Spleen (tissue), 11 donors: ENCODE results near the gene MGME1. TPM values are rescaled to one million over a fixed set of nuclear protein-coding genes. Genes with fewer than 3 reads are reported as not detected.
"Not testable (repeated sequence)": the region's sequence is repeated elsewhere in the genome, so short reads cannot be mapped to it uniquely, and the experiment has no call there.

Experiments used
- DNase-seq: peaks from one replicate; pipeline ENCODE4 v3.0.0-alpha.2; 2020
- H3K27ac ChIP-seq, 8 donors: fragments of 200-600 bp; sonication (generic) in 7 of 8; 1 replicate in 4 of 8; 2 replicates in 4 of 8; pipeline versions ENCODE4 v1.5.0 to v1.8.0; 2016 to 2021; ENCODE audit warnings: inconsistent platforms in 4 of 8, mild to moderate bottlenecking in 4 of 8, moderate library complexity in 1 of 8
- H3K27me3 ChIP-seq, 7 donors: fragments of 200-600 bp; sonication (generic) in 6 of 7; replicated peaks in 1 of 7; 1 replicate in 4 of 7; 2 replicates in 3 of 7; pipeline versions ENCODE4 v1.5.0 to v1.8.0; 2016 to 2021; ENCODE audit warnings: inconsistent platforms in 3 of 7, mild to moderate bottlenecking in 1 of 7
- H3K36me3 ChIP-seq, 6 donors: fragments of 200-600 bp; sonication (generic) in 5 of 6; 1 replicate in 4 of 6; 2 replicates in 2 of 6; pipeline versions ENCODE4 v1.5.0 to v1.8.0; 2016 to 2021; ENCODE audit warnings: inconsistent platforms in 2 of 6
- H3K4me1 ChIP-seq, 6 donors: fragments of 200-600 bp; sonication (generic) in 5 of 6; 1 replicate in 3 of 6; 2 replicates in 3 of 6; pipeline versions ENCODE4 v1.5.0 to v1.8.0; 2016 to 2021; ENCODE audit warnings: inconsistent platforms in 3 of 6
- H3K4me3 ChIP-seq, 8 donors: fragments of 200-600 bp; sonication (generic) in 7 of 8; 1 replicate in 4 of 8; 2 replicates in 4 of 8; pipeline versions ENCODE4 v1.5.0 to v1.8.0; 2016 to 2021; ENCODE audit warnings: inconsistent platforms in 4 of 8, mild to moderate bottlenecking in 4 of 8, moderate library complexity in 2 of 8
- H3K9me3 ChIP-seq, 8 donors: fragments of 200-600 bp; sonication (generic) in 7 of 8; 1 replicate in 4 of 8; 2 replicates in 4 of 8; pipeline versions ENCODE4 v1.5.0 to v1.8.0; 2016 to 2021; ENCODE audit warnings: inconsistent platforms in 4 of 8
- POLR2A ChIP-seq, 3 donors: fragments of 450-650 bp; IDR thresholded peaks; one replicate each; pipeline ENCODE4 v1.5.1; 2017; ENCODE audit warnings: antibody characterized with exemption in 3 of 3, mild to moderate bottlenecking in 1 of 3
- POLR2AphosphoS5 ChIP-seq, 3 donors: sonication (generic); formaldehyde crosslinking; IDR thresholded peaks; one replicate each; pipeline ENCODE4 v1.5.1; 2017; ENCODE audit warnings: antibody characterized with exemption in 3 of 3
- WGBS, 5 donors: extraction: QIAGEN DNeasy Blood & Tissue Kit in 3 of 5; methylation state at CpG; one replicate each; pipeline versions ENCODE4 v1.1.5 to v1.1.7; 2013 to 2018; 5-methylcytosine and 5-hydroxymethylcytosine counted together
- intact Hi-C: fragments of 100-400 bp; cut with DNase I; formaldehyde crosslinking; loops from one replicate; pipeline ENCODE4 v1.15.0; 2023; ENCODE audit warnings: low total_unique reads
- polyA plus RNA-seq, 3 donors: library from polyadenylated mRNA; stranded (reverse); fragments of 200-250 nt; gene quantifications; one replicate each; pipeline ENCODE4 v1.2.1, GENCODE V29; 2013
- total RNA-seq, 7 donors: library from RNA; depleted of rRNA in 3 of 7; stranded (reverse); fragments of >200 nt in 3 of 7; fragmentation: NEBNext Ultra II Directional in 4 of 7; extraction: Animal tissue kit (Norgen Biotek cat#: 25700) in 4 of 7; gene quantifications; one replicate each; pipeline versions ENCODE4 v1.1.0 to v1.2.1, GENCODE V29; 2016 to 2021
- TF ChIP-seq, protein P1 (sequence below), 11 experiments: fragments of 200-600 bp in 7 of 11; fragments of 450-650 bp in 4 of 11; sonication (generic) in 4 of 11; IDR thresholded peaks in 8 of 11; conservative IDR thresholded peaks in 3 of 11; 1 replicate in 7 of 11; 2 replicates in 4 of 11; pipeline versions ENCODE4 v1.4.0 to v1.8.0; 2016 to 2021; ENCODE audit warnings: antibody characterized with exemption in 11 of 11, inconsistent platforms in 4 of 11, mild to moderate bottlenecking in 1 of 11
- donor health status: healthy with polysubstance abuse.
- donor health status: DM: no; HTN: no; CAD: no; lungs with moderate emphysema.
- donor health status: DM: no; HTN: no; CAD: no.
- donor health status: Bipolar disorder and iron deficiency.
- donor health status: healthy.
- donor health status: DM: no; HTN: no; CAD: no.
- donor health status: DM: yes; HTN: yes; CAD: no.

The MGME1 gene
- total and polyA plus RNA-seq, 10 donors = 20.9 to 33.4 (median 27.6) TPM

DNA sequence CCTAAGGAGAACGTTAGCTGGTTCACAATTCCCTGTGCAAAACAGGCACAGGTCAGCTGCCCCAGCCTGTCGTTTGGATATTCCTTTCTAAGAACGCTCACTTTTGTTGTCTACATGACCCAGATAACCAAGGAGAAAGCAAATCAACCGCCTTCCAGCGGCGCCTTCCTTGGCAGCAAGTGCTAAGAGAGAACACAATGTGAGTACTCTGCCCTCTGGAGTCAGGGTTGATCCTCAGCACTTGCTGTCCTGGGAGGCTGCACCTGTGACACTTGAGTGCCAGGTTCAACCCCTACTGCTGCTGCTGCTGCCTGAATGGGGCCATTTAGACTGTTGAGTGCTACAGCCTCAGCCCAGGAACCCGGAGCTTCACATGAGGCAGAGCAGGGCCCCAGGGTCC, 52.1 kb downstream of the MGME1 start:
- TF ChIP-seq, protein P1, sequence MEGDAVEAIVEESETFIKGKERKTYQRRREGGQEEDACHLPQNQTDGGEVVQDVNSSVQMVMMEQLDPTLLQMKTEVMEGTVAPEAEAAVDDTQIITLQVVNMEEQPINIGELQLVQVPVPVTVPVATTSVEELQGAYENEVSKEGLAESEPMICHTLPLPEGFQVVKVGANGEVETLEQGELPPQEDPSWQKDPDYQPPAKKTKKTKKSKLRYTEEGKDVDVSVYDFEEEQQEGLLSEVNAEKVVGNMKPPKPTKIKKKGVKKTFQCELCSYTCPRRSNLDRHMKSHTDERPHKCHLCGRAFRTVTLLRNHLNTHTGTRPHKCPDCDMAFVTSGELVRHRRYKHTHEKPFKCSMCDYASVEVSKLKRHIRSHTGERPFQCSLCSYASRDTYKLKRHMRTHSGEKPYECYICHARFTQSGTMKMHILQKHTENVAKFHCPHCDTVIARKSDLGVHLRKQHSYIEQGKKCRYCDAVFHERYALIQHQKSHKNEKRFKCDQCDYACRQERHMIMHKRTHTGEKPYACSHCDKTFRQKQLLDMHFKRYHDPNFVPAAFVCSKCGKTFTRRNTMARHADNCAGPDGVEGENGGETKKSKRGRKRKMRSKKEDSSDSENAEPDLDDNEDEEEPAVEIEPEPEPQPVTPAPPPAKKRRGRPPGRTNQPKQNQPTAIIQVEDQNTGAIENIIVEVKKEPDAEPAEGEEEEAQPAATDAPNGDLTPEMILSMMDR (IDR thresholded peaks at IDR 0.05 in 8 of 11, conservative IDR thresholded peaks at IDR 0.05 in 3 of 11) = no peak
- TF ChIP-seq POLR2AphosphoS5 (IDR thresholded peaks at IDR 0.05) (no peak), POLR2A (IDR thresholded peaks at IDR 0.05) (no peak)

DNA sequence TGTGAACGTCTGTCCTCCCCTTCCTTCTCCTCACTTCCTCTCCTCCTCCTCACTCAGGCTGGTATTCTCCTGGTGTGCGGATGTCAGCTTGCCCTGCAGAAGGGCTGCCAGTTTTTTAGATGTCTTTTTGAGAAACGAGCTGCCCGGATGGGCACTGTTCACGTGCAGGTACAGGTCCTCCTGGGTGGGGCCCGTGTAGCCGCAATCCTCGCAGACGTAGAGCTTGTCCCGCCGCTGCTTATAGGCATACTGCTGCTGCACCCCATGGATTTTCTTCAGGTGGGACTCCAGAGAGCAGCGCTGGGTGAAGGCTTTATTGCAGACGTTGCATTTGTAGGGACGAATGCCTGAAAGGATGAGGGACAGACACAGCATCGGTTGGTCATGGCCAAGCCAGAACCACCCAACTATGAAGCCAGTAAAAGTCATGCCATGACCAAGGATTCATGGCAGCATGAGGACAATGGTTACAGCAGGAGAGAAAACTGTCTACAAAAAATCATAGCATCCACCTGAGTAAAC, 55.8 kb downstream of the MGME1 start:
- Histone ChIP-seq H3K27me3 (peaks cover 0 to 13% (median 0%) of the 10 kb centered on the region in 7 donors), H3K36me3 (no peaks in the 10 kb centered on the region), H3K4me3 (no peak overlapping the region), H3K27ac (no peak overlapping the region), H3K9me3 (no peaks in the 10 kb centered on the region), H3K4me1 (no peaks in the 10 kb centered on the region)
- TF ChIP-seq, protein P1 (IDR thresholded peaks at IDR 0.05 in 8 of 11, conservative IDR thresholded peaks at IDR 0.05 in 3 of 11) = no peak
- intact Hi-C loops = no loop called here
- 81 to 88% (median 86%) methylated on average over 15 of the region's 15 CpGs for WGBS, 5 donors
- peak; percentile 69 for DNase-seq

More for the DNA sequence above, 52.1 kb downstream of the MGME1 start:
- peaks cover 0 to 5% (median 0%) of the 10 kb centered on the region in 7 donors for H3K27me3 ChIP-seq
- no peaks in the 10 kb centered on the region for H3K9me3 ChIP-seq
- no peak overlapping the region for H3K27ac ChIP-seq
- intact Hi-C loops = no loop called here
- no peaks in the 10 kb centered on the region for H3K36me3 ChIP-seq
- peak; percentile 37 for DNase-seq
- H3K4me3 ChIP-seq = no peak overlapping the region
- no peaks in the 10 kb centered on the region for H3K4me1 ChIP-seq
- 87 to 96% (median 91%) methylated on average over 7 of the region's 7 CpGs for WGBS, 5 donors

DNA sequence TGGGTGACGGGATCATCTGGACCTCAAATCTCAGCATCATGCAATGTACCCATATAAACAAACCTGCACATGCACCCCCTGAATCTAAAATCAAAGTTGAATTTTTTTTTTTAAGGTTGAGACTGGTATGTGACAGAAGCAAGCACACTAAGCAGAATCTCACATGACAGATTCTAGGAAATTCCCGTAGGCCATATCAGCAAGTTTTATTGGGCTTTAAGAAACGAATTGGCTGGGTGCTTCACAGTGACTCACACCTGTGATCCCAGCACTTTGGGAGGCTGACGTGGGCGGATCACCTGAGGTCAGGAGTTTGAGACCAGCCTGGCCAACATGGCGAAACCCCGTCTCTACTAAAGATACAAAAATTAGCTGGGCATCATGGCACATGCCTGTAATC, 58.2 kb downstream of the MGME1 start:
- WGBS, 5 donors = 84 to 88% (median 87%) methylated on average over 7 of the region's 7 CpGs
- H3K36me3 ChIP-seq, H3K9me3 ChIP-seq, H3K4me3 ChIP-seq, intact Hi-C loops, H3K4me1 ChIP-seq, DNase-seq, H3K27ac ChIP-seq: not testable (repeated sequence)
- H3K27me3 ChIP-seq = peaks cover 0 to 13% (median 0%) of the 10 kb centered on the region in 7 donors

DNA sequence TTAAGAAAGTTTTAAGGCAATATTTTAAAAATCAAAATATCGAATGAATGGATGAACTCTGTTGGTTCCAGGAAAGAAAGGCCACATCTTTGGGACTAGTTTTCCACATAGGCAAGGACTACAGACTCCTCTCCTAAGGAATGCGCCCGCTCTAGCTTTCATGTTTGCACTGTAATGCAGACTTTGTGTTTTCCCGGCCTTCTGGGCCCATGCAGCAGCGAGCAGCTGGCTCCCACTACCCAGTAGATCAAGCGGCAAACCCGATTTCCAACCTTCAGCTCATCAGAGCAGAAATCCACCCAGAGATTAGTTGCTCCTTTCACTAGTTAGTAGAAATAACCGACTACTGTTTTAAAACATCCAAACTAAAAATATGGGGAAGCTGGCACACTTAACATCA, 61.2 kb downstream of the MGME1 start:
- no peaks in the 10 kb centered on the region for H3K9me3 ChIP-seq
- H3K27me3 ChIP-seq = peaks cover 0 to 13% (median 0%) of the 10 kb centered on the region in 7 donors
- no peaks in the 10 kb centered on the region for H3K4me1 ChIP-seq
- no peaks in the 10 kb centered on the region for H3K36me3 ChIP-seq
- WGBS, 5 donors = 82 to 91% (median 87%) methylated on average over 8 of the region's 8 CpGs
- H3K4me3 ChIP-seq = no peak overlapping the region
- H3K27ac ChIP-seq = no peak overlapping the region
- TF ChIP-seq POLR2A (IDR thresholded peaks at IDR 0.05) (no peak), POLR2AphosphoS5 (IDR thresholded peaks at IDR 0.05) (no peak)
- TF ChIP-seq, protein P1 (IDR thresholded peaks at IDR 0.05 in 8 of 11, conservative IDR thresholded peaks at IDR 0.05 in 3 of 11) = no peak
- no peak for DNase-seq
- intact Hi-C loops = no loop called here

DNA sequence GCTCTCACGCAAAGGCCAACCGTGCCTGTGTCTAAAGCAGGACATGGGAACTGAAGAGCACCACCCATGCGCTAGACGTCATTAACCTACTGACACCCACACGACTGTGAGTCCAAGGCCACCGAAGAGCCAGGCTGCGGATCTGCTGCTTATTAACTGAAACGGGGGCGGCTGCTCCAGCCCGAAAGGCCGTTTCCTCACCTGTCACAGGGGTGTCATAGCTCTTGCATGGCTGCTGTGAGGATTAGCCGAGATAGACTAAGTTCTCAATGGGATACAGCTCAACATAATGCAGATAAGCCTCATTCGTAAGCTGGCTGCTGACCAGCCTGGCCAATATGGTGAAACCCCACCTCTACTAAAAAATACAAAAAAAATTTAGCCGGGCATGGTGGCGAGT, 62.2 kb downstream of the MGME1 start:
- intact Hi-C loops = no loop called here
- WGBS, 5 donors = 86 to 92% (median 87%) methylated on average over 5 to 15 of the region's 15 CpGs
- H3K27ac ChIP-seq = no peak overlapping the region
- no peaks in the 10 kb centered on the region for H3K4me1 ChIP-seq
- no peak for TF ChIP-seq POLR2A (IDR thresholded peaks at IDR 0.05)
- TF ChIP-seq, protein P1 (IDR thresholded peaks at IDR 0.05 in 8 of 11, conservative IDR thresholded peaks at IDR 0.05 in 3 of 11) = no peak
- no peak for TF ChIP-seq POLR2AphosphoS5 (IDR thresholded peaks at IDR 0.05)
- no peaks in the 10 kb centered on the region for H3K36me3 ChIP-seq
- H3K4me3 ChIP-seq = no peak overlapping the region
- H3K9me3 ChIP-seq = no peaks in the 10 kb centered on the region
- no peak for DNase-seq
- peaks cover 0 to 7% (median 0%) of the 10 kb centered on the region in 7 donors for H3K27me3 ChIP-seq
